OCI-LY7 (cell line): ENCODE results near the gene CMPK2. TPM values are rescaled to one million over a fixed set of nuclear protein-coding genes. Genes with fewer than 3 reads are reported as not detected.

ENCODE experiments used
- BruUV-seq: library from RNA; stranded (reverse); fragments of 400-500 nt; replicated peaks from 2 replicates; lab custom pipeline; 2021; lab: Mats Ljungman, UMichigan
- CTCF ChIA-PET: fragments of 300-600 bp; sonication (Branson Sonifier 250); formaldehyde crosslinking; loops from one replicate; lab custom pipeline; 2022; ENCODE audit warnings: antibody characterized with exemption; ENCODE audit not compliant: unreplicated experiment; lab: Charles Lee
- POLR2A ChIA-PET: fragments of 300-600 bp; sonication (Branson Sonifier 250); formaldehyde crosslinking; loops from one replicate; lab custom pipeline; 2022; ENCODE audit warnings: antibody characterized with exemption; lab: Charles Lee
- DNase-seq: peaks from one replicate; pipeline ENCODE4 v3.0.0-alpha.2; 2015; ENCODE audit warnings: low spot score
- H2AFZ ChIP-seq: fragments of 200-600 bp; sonication (generic), shearing (Covaris generic); 2 replicates; pipeline ENCODE4 v1.6.1; 2014; ENCODE audit warnings: mild to moderate bottlenecking, antibody characterized with exemption, low read length, moderate library complexity
- H3K27ac ChIP-seq: fragments of 200-600 bp; sonication (generic); 2 replicates; pipeline ENCODE4 v1.5.1; 2014; ENCODE audit warnings: mixed run types, low read depth, mild to moderate bottlenecking, moderate library complexity, low read length, inconsistent platforms; ENCODE audit not compliant: poor library complexity, severe bottlenecking
- H3K36me3 ChIP-seq: fragments of 200-600 bp; sonication (generic); 2 replicates; pipeline ENCODE4 v1.6.1; 2014; ENCODE audit warnings: mild to moderate bottlenecking, antibody characterized with exemption, low read length, moderate library complexity, mixed read lengths; ENCODE audit not compliant: insufficient read depth
- H3K4me1 ChIP-seq: fragments of 200-600 bp; sonication (generic); 2 replicates; pipeline ENCODE4 v1.5.1; 2014; ENCODE audit warnings: mild to moderate bottlenecking, low read length; ENCODE audit not compliant: insufficient read depth, poor library complexity, severe bottlenecking
- H3K4me2 ChIP-seq: fragments of 200-600 bp; sonication (generic); 2 replicates; pipeline ENCODE4 v1.6.1; 2014; ENCODE audit warnings: mild to moderate bottlenecking, low read length
- H3K4me3 ChIP-seq: fragments of 200-600 bp; sonication (generic); 2 replicates; pipeline ENCODE4 v1.5.1; 2014; ENCODE audit warnings: mild to moderate bottlenecking, low read depth, low read length; ENCODE audit not compliant: poor library complexity, severe bottlenecking
- H3K79me2 ChIP-seq: fragments of 200-600 bp; sonication (generic); 2 replicates; pipeline ENCODE4 v1.6.1; 2016; ENCODE audit warnings: low read depth, mild to moderate bottlenecking, low read length, moderate library complexity, mixed read lengths; ENCODE audit not compliant: insufficient read depth
- H3K9me2 ChIP-seq: fragments of 200-600 bp; sonication (generic); 2 replicates; pipeline ENCODE4 v1.6.1; 2016; ENCODE audit warnings: mild to moderate bottlenecking, low read length, mixed read lengths; ENCODE audit not compliant: insufficient read depth
- H3K9me3 ChIP-seq: fragments of 200-600 bp; sonication (generic); 2 replicates; pipeline ENCODE4 v1.6.1; 2014; ENCODE audit warnings: mild to moderate bottlenecking, mixed run types, low read length, mixed read lengths
- H4K20me1 ChIP-seq: fragments of 200-600 bp; sonication (generic); 2 replicates; pipeline ENCODE4 v1.6.1; 2014; ENCODE audit warnings: mild to moderate bottlenecking, antibody characterized with exemption, low read length, moderate library complexity, mixed read lengths; ENCODE audit not compliant: insufficient read depth
- EZH2phosphoT487 ChIP-seq: fragments of 200-600 bp; sonication (generic); IDR thresholded peaks from 2 replicates; pipeline ENCODE4 v1.6.1; 2018; ENCODE audit warnings: low read depth, borderline replicate concordance, mild to moderate bottlenecking, mixed run types, antibody characterized with exemption, low read length, moderate library complexity, mixed read lengths
- intact Hi-C: fragments of 100-400 bp; cut with micrococcal nuclease; formaldehyde crosslinking; loops from one replicate; pipeline ENCODE4 v1.10.0; 2022; ENCODE audit not compliant: unreplicated experiment
- total RNA-seq, 2 experiments: library from RNA; depleted of rRNA in 1 of 2; stranded (reverse); fragments of >200 nt in 1 of 2; shearing (Covaris generic) in 1 of 2; gene quantifications; 2 replicates each; pipeline ENCODE4 v1.2.3, GENCODE V29; 2014 to 2022
- TF ChIP-seq, protein P1 (sequence below): fragments of 200-600 bp; sonication (generic); conservative IDR thresholded peaks from 2 replicates; pipeline ENCODE4 v1.5.1; 2014; ENCODE audit warnings: mild to moderate bottlenecking, antibody characterized with exemption, low read length, moderate library complexity, mixed read lengths

The CMPK2 gene
- total RNA-seq, 2 experiments from 2014 or later = 0.99 TPM; not detected in 1

DNA sequence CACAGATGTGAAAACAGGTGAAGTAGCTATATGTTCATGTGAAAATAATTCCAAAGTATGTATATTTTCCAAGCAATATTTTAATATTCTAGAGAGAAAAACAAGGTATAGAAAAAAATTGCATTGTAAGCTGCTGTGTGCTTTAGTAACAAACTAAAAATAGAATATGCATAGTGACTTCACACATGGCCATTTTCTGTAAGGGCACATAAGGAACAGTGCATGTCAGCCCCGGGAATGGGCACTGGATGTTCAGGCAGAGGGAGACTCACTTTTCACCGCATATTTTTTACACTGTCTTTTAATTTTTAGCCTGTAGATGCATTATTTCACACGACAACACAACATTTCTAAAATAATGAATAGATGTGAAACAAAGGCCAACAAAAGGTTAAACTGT, 46.0 kb downstream of the CMPK2 start:
- DNase-seq = no peak
- ChIA-PET CTCF (no interaction called here), POLR2A (interaction anchor here (0.8 to 1.5 kb wide), 2 partner anchors 10 to 11 kb away, joined by 3 to 4 read pairs; no protein-coding TSS in a partner anchor)
- Histone ChIP-seq H3K4me3 (no peak overlapping the region), H3K9me2 (no peaks in the 10 kb centered on the region), H3K4me1 (peaks cover 26% of the 10 kb centered on the region), H2AFZ (no peak overlapping the region), H3K4me2 (no peak overlapping the region), H3K27ac (no peak overlapping the region), H3K79me2 (no peaks in the 10 kb centered on the region), H3K9me3 (no peaks in the 10 kb centered on the region), H4K20me1 (no peaks in the 10 kb centered on the region), H3K36me3 (no peaks in the 10 kb centered on the region)
- BruUV-seq = no TSS peak
- TF ChIP-seq, protein P1, sequence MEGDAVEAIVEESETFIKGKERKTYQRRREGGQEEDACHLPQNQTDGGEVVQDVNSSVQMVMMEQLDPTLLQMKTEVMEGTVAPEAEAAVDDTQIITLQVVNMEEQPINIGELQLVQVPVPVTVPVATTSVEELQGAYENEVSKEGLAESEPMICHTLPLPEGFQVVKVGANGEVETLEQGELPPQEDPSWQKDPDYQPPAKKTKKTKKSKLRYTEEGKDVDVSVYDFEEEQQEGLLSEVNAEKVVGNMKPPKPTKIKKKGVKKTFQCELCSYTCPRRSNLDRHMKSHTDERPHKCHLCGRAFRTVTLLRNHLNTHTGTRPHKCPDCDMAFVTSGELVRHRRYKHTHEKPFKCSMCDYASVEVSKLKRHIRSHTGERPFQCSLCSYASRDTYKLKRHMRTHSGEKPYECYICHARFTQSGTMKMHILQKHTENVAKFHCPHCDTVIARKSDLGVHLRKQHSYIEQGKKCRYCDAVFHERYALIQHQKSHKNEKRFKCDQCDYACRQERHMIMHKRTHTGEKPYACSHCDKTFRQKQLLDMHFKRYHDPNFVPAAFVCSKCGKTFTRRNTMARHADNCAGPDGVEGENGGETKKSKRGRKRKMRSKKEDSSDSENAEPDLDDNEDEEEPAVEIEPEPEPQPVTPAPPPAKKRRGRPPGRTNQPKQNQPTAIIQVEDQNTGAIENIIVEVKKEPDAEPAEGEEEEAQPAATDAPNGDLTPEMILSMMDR = no peak
- TF ChIP-seq EZH2phosphoT487 = no peak
- intact Hi-C loops = loop anchor here (10.0 kb wide), 1 partner anchor 155 kb away; no protein-coding TSS in a partner anchor

DNA sequence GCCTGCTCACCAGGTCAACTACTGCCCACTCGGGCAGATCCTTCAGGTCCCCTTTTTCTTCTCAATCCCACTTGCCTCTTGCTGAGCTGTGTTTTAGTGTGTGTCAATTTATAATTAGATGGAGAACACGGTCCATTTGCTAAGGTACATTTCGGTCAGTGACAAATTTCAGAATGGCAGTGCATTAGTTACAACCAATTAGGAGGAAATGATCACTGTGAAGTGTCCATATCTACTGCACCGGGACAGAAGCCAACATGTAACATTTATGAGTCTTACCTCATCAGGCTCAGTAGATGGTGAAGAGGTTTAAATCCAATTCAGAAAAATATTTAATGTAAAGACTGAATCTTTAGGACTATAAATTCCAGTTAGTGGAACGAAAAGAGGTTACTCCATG, 47.7 kb downstream of the CMPK2 start:
- peaks cover 38% of the 10 kb centered on the region for H3K4me1 ChIP-seq
- no TSS peak for BruUV-seq
- no peak overlapping the region for H3K4me3 ChIP-seq
- H3K36me3 ChIP-seq = no peaks in the 10 kb centered on the region
- no peaks in the 10 kb centered on the region for H4K20me1 ChIP-seq
- TF ChIP-seq EZH2phosphoT487 = no peak
- TF ChIP-seq, protein P1 = no peak
- no peak overlapping the region for H3K27ac ChIP-seq
- ChIA-PET POLR2A (no interaction called here), CTCF (no interaction called here)
- no peak overlapping the region for H2AFZ ChIP-seq
- intact Hi-C loops = no loop called here
- H3K4me2 ChIP-seq = no peak overlapping the region
- H3K9me2 ChIP-seq = no peaks in the 10 kb centered on the region
- DNase-seq = no peak
- no peaks in the 10 kb centered on the region for H3K9me3 ChIP-seq
- no peaks in the 10 kb centered on the region for H3K79me2 ChIP-seq

DNA sequence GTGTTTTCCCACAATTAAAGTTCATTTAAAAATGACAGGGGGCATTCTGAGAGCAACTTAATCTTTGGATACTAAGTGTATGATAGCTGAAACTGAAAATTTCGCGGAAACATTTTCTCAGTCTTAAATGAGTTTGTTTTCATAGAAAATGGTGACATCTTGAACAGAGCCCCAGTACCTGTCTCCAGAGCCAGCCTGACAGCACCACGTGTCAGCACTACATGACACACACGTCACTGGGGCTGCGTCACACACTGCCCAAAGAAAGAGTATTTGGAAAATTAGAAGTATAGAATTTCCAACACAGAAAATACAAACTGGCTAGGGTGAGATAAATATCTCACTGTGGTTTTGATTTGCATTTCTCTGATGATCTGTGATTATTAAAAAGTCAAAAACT, 50.8 kb downstream of the CMPK2 start:
- H3K4me2 ChIP-seq = peak overlapping the region; percentile 38
- TF ChIP-seq, protein P1 = no peak
- TF ChIP-seq EZH2phosphoT487 = no peak
- H3K4me3 ChIP-seq = no peak overlapping the region
- ChIA-PET CTCF (interaction anchor here (0.7 kb wide), 1 partner anchor 19 kb away, joined by 3 read pairs; no protein-coding TSS in a partner anchor), POLR2A (no interaction called here)
- intact Hi-C loops = loop anchor here (5.0 kb wide), 1 partner anchor 38 kb away; no protein-coding TSS in a partner anchor
- peaks cover 54% of the 10 kb centered on the region for H3K4me1 ChIP-seq
- H3K36me3 ChIP-seq = no peaks in the 10 kb centered on the region
- no peaks in the 10 kb centered on the region for H3K9me3 ChIP-seq
- H3K27ac ChIP-seq = no peak overlapping the region
- no peak for DNase-seq
- no TSS peak for BruUV-seq
- peak overlapping the region; percentile 58; the same call in 1 of the 2 replicates for H2AFZ ChIP-seq
- H3K79me2 ChIP-seq = no peaks in the 10 kb centered on the region
- no peaks in the 10 kb centered on the region for H3K9me2 ChIP-seq
- H4K20me1 ChIP-seq = no peaks in the 10 kb centered on the region
